Cerebellar nuclear complex (tissue), 1 donor: Measurements from ENCODE around the gene FBXO34.
"Not testable (repeated sequence)": the region's sequence is repeated elsewhere in the genome, so short reads cannot be mapped to it uniquely, and the experiment has no call there.

ENCODE experiments used
- DNase-seq, 2 experiments: peaks; one replicate each; lab custom pipeline; 2025; lab: John Stamatoyannopoulos, UW

Gene FBXO34

GRCh38 chr14:55309761-55310365 is 38.6 kb downstream of the FBXO34 start:
- no peak for DNase-seq

- DNase-seq, result not testable (repeated sequence)
Measured at GRCh38 chr14:55312379-55313030, 41.3 kb downstream of the FBXO34 start.

- DNase-seq, result no peak
Measured at GRCh38 chr14:55313480-55313879, 42.3 kb downstream of the FBXO34 start.

- DNase-seq, result no peak
Measured at GRCh38 chr14:55314449-55314848, 43.2 kb downstream of the FBXO34 start.

GRCh38 chr14:55316564-55316963 is 45.3 kb downstream of the FBXO34 start:
- DNase-seq, result no peak

- DNase-seq, result no peak
Measured at GRCh38 chr14:55317542-55318306, 46.5 kb downstream of the FBXO34 start.

GRCh38 chr14:55318694-55319093 is 47.5 kb downstream of the FBXO34 start:
- no peak for DNase-seq

GRCh38 chr14:55323910-55324309 is 52.7 kb downstream of the FBXO34 start:
- no peak for DNase-seq

- DNase-seq, result no peak
Measured at GRCh38 chr14:55324812-55325211, 53.6 kb downstream of the FBXO34 start.

GRCh38 chr14:55327179-55327578 is 56.0 kb downstream of the FBXO34 start:
- DNase-seq, result no peak

- no peak for DNase-seq
Measured at GRCh38 chr14:55328317-55328716, 57.1 kb downstream of the FBXO34 start.

- DNase-seq, result no peak
Measured at GRCh38 chr14:55329999-55330710, 58.9 kb downstream of the FBXO34 start.

- no peak for DNase-seq
Measured at GRCh38 chr14:55332654-55333570, 61.7 kb downstream of the FBXO34 start.

- DNase-seq, result no peak
Measured at GRCh38 chr14:55333711-55334485, 62.7 kb downstream of the FBXO34 start.

- DNase-seq, result no peak
Measured at GRCh38 chr14:55336162-55336561, 64.9 kb downstream of the FBXO34 start.

GRCh38 chr14:55336691-55337090 is 65.5 kb downstream of the FBXO34 start:
- no peak for DNase-seq

- no peak for DNase-seq
Measured at GRCh38 chr14:55339770-55340169, 68.5 kb downstream of the FBXO34 start.

GRCh38 chr14:55340482-55340881 is 69.3 kb downstream of the FBXO34 start:
- no peak for DNase-seq

- no peak for DNase-seq
Measured at GRCh38 chr14:55341781-55342180, 70.6 kb downstream of the FBXO34 start.

GRCh38 chr14:55344582-55345163 is 73.5 kb downstream of the FBXO34 start:
- not testable (repeated sequence) for DNase-seq
